ENCODE data around the gene TTC39A.
"Not testable (repeated sequence)": the region's sequence is repeated elsewhere in the genome, so short reads cannot be mapped to it uniquely, and the experiment has no call there.

The TTC39A gene

DNA sequence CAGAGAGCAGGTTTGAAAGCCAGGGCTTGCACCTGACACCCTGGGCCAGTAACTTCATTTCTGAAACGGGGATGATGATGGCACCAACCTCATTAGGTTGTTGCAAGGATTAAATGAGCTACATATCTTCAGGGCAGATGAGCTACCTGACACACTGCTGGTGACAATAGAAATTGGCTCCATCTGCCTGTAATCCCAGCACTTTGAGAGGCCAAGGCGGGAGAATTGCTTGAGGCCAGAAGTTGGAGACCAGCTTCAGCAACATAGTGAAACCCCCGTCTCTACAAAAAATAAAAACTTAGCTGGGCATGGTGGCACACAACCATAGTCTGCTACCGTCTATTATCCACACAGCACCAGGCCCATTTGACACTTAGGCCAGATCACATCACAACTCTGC lies 6.3 kb upstream of the TTC39A start:
- DNase-seq (ENCODE audit: low read depth in 3 of 3): no peak

DNA sequence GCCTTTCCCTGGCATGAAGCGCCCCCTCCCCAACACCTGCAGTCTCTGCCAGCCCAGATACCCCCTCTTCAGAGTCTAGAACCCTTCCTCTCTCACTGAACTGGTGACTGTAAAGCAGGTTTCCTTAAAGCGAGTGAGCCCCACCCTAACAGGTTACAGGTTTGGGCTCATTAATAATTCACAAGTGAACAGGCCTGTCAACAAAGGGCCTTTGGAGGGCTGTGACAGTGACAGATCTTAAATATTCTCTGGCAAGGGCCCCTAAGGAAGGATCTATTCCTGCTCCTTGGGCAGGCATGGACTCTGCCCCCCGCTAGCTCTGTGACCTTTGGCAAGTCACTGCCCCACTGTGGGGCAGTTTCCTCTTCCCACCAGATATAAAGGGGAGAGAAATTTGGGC lies 5.6 kb upstream of the TTC39A start:
- no peak for DNase-seq (ENCODE audit: low read depth in 3 of 3)

- DNase-seq (ENCODE audit: low read depth in 3 of 3): no peak
These were observed 1.1 kb upstream of the TTC39A start for GRCh38 chr1:51331206-51332100.

GRCh38 chr1:51329443-51330325 lies 678 bp downstream of the TTC39A start:
- no peak for DNase-seq (ENCODE audit: low read depth in 3 of 3)

DNA sequence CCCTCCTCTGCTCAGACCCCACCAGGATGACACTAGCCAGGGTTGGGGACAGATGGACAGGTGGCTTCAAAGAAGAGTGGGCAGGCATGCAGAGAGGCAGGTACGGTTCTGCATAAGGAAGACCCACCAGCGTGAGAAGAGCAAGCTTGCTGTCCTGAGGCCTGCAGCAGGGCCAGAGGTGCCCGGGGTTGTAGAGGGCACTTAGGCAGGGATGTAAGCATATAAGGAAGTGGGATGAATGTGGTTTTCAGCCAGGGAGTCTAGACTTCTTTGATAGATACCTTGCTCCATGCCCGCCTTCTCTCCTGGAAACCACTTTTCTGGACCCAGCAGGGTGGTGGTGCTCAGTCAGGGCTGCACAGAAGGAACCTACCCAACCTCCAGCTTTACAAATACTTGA lies 1.4 kb downstream of the TTC39A start:
- DNase-seq (ENCODE audit: low read depth in 3 of 3): no peak

- DNase-seq (ENCODE audit: low read depth in 3 of 3): no peak
These were observed 2.1 kb downstream of the TTC39A start for GRCh38 chr1:51328279-51328678.

DNA sequence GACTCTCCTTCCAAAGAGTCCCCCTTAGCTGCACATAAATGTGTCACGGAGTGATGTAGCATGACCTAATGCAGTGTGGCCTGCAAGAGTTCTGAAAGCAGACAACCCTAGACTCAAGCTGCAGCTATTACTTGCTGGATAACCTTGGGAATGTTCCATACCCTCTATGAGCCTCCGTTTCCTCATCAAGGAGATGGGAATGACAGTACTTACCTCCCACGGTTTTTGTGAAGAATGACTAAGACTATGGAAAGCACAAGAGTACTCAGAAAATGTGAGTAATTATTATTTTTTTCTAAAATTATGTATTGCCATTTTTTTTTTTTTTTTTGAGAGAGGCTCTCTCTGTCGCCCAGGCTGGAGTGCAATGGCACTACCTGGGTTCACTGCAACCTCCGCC lies 3.0 kb downstream of the TTC39A start:
- DNase-seq (ENCODE audit: low read depth in 3 of 3): no peak

DNA sequence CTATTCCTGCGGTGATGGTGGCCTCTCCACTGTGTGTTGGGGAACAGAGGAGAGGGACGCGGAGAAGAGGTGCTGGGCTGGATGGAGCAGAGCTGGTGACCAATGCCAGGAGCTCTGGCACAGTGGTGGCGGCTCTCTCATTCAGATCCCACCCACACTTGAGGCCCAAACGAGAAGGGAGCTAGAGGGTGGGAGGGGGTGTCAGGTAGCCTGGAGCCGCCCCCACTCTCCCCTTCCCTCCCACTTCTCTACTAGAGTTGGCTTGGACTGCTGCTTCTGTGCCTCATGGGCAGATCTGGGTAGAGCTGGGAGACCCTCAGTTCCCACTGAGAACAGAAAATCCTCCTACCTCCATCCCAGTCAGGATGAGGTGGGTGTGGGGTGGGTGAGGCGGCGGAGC lies 3.5 kb downstream of the TTC39A start:
- no peak for DNase-seq (ENCODE audit: low read depth in 3 of 3)

- no peak for DNase-seq (ENCODE audit: low read depth in 3 of 3)
These were observed 4.2 kb downstream of the TTC39A start for GRCh38 chr1:51325878-51326755.

- no peak for DNase-seq (ENCODE audit: low read depth in 3 of 3)
These were observed 5.0 kb downstream of the TTC39A start for GRCh38 chr1:51325391-51325790.

DNA sequence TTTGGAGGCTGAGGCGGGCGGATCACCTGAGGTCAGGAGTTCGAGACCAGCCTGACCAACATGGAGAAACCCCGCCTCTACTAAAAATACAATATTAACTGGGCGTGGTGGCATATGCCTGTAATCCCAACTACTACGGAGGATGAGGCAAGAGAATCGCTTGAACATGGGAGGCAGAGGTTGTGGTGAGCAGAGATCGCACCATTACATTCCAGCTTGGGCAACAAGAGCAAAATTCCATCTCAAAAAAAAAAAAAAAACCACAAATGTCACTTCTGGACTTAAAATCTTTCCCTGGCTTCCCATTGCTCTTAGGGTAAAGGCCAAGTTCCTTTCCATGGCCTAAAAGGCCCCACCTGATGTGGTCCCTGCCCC lies 5.4 kb downstream of the TTC39A start:
- not testable (repeated sequence) for DNase-seq (ENCODE audit: low read depth in 3 of 3)

- DNase-seq (ENCODE audit: low read depth in 3 of 3): no peak
These were observed 5.9 kb downstream of the TTC39A start for GRCh38 chr1:51324251-51325010.

DNA sequence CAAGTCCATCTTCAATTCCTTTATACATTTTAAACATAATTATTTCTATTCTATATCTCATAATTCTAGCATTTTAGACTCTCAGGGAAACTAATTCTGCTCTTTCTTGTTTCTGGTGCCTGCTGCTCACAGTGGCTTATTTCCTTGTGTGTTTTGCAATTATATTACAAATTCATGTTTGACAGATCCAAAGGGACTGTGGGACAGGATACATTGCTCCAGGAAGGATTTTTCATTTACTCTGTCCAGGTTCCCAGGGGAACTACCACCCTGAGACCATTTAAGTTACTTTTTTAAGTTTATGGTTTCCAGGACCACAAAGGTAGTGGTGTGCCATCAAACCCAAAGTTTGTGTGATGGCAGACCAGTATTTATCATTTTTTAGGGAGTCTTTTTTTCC lies 6.6 kb downstream of the TTC39A start:
- DNase-seq (ENCODE audit: low read depth in 3 of 3): no peak

DNA sequence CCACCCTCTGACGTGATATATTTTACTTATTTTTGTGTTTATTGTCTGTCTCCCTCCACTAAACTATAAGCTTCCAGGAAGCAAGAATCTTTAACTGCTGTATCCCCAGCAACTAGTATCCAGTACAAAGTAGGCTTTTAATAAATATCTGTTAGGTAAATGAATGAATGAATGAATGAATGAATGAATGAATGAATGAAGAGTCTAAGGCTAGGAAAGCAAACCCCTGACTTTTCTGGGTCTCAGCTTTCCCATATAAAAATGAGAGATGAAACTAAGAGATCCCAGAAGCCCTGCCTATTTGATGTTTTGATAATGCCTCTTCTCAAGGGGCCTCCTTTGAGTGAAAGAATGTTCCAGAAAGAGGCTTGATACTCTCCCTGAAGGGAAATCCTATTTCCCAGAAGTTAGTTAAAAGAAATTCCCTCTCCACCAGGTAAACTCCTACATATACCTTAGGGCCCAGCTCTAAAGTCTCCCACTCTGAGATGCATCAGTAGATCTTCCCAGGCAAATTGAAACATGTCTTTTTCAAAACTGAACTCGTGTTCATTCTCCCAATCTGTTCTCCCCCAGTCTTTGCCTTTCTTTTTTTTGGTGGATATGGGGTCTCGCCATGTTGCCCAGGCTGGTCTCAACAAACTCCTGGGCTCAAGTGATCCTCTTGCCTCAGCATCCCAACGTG lies 7.8 kb downstream of the TTC39A start:
- DNase-seq (ENCODE audit: low read depth in 3 of 3): no peak

- no peak for DNase-seq (ENCODE audit: low read depth in 3 of 3)
These were observed 8.5 kb downstream of the TTC39A start for GRCh38 chr1:51321924-51322280.

GRCh38 chr1:51320967-51321923 lies 9.1 kb downstream of the TTC39A start:
- no peak for DNase-seq (ENCODE audit: low read depth in 3 of 3)

DNA sequence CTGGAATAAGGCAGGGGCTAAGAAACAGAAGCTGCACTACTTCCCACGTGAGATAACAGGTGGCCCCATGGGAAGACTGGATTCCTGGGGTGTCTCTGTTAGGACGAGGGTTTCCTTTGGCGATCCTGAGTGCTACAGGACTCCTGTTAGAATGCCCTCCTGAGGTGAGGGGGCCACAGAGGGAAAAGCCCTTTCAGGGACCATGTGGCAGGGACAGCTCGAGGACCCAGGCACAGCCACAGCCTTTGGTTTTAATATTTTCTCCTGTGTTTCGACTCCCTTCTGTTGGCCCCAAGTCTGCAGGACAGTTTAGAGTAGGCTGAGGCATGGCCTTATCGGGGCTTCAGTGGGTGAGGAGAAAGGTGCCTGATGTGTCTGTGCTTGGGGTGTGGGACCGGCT lies 12.6 kb downstream of the TTC39A start:
- DNase-seq (ENCODE audit: low read depth in 3 of 3): no peak

GRCh38 chr1:51316846-51317120 lies 13.6 kb downstream of the TTC39A start:
- no peak for DNase-seq (ENCODE audit: low read depth in 3 of 3)

DNA sequence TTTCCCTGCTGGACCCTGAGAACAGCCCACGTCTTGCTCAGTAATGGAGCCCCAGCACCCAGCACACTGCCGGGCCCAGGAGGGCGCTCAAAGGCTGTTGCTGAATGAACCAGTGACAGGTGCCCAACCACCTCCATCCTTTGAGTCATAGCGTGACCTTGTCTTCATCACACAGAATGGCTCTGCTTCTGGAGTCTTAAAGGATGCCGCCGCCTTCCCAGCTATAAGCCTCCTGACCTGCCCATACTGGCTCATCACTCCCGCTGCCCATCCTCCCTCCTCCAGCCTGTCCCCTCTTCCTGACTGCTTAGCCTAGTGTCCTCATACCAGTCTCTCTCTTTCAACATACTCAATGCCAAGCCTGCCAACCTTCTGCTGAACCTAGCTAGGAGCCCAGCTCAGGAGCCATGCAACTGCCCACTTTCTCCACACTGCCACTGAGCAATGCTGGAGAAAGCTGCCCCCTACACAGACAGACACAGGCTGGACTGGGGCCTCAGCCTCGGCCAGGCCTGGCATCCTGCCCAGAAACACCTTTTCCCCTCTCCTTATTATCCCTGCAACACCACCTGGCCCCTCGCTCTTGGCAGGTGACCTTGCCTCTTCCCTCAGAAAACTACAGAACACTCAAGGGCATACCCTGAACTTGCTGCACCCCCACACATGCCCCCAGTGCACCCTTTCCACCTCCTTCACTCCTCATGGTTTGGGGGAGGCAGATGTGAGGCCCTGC lies 14.1 kb downstream of the TTC39A start:
- no peak for DNase-seq (ENCODE audit: low read depth in 3 of 3)

Data from stimulated activated CD4-positive, alpha-beta T cell treated with anti-CD3 and anti-CD28 coated beads, TNF-alpha, amount 100 ng/mL, for 4 hours (primary cell).